Measurements from ENCODE around the gene LHX6.

LHX6 gene

GRCh38 chr9:122226758-122227574, 1.8 kb downstream of the LHX6 start:
- DNase-seq (ENCODE audit: extremely low read depth, low read depth) = no peak
- TF ChIP-seq CTCF (IDR thresholded peaks at IDR 0.05; ENCODE audit: low read depth, low read length, missing control alignments) = no peak
- no peak overlapping the region for H3K4me3 ChIP-seq (replicated peaks; ENCODE audit: low read depth, low read length)

- TF ChIP-seq CTCF (IDR thresholded peaks at IDR 0.05; ENCODE audit: low read depth, low read length, missing control alignments) = no peak
- no peak overlapping the region for H3K4me3 ChIP-seq (replicated peaks; ENCODE audit: low read depth, low read length)
- DNase-seq (ENCODE audit: extremely low read depth, low read depth) = no peak
Observed at GRCh38 chr9:122226142-122226757, 2.5 kb downstream of the LHX6 start.

- H3K4me3 ChIP-seq (replicated peaks; ENCODE audit: low read depth, low read length) = no peak overlapping the region
- TF ChIP-seq CTCF (IDR thresholded peaks at IDR 0.05; ENCODE audit: low read depth, low read length, missing control alignments) = no peak
- DNase-seq (ENCODE audit: extremely low read depth, low read depth) = no peak
Observed at GRCh38 chr9:122225312-122226141, 3.2 kb downstream of the LHX6 start.

GRCh38 chr9:122223435-122223834, 5.3 kb downstream of the LHX6 start:
- DNase-seq (ENCODE audit: extremely low read depth, low read depth) = no peak
- H3K4me3 ChIP-seq (replicated peaks; ENCODE audit: low read depth, low read length) = no peak overlapping the region
- TF ChIP-seq CTCF (IDR thresholded peaks at IDR 0.05; ENCODE audit: low read depth, low read length, missing control alignments) = no peak

GRCh38 chr9:122222791-122223190, 6.0 kb downstream of the LHX6 start:
- no peak overlapping the region for H3K4me3 ChIP-seq (replicated peaks; ENCODE audit: low read depth, low read length)
- no peak for DNase-seq (ENCODE audit: extremely low read depth, low read depth)
- TF ChIP-seq CTCF (IDR thresholded peaks at IDR 0.05; ENCODE audit: low read depth, low read length, missing control alignments) = no peak

- TF ChIP-seq CTCF (IDR thresholded peaks at IDR 0.05; ENCODE audit: low read depth, low read length, missing control alignments) = no peak
- no peak overlapping the region for H3K4me3 ChIP-seq (replicated peaks; ENCODE audit: low read depth, low read length)
- DNase-seq (ENCODE audit: extremely low read depth, low read depth) = no peak
Observed at GRCh38 chr9:122221183-122221811, 7.5 kb downstream of the LHX6 start.
